Prostate gland (tissue), 2 donors: Measurements from ENCODE around the gene CD151.

Source experiments
- CTCF ChIP-seq, 4 experiments: fragments of 200-600 bp in 2 of 4; fragments of 450-650 bp in 2 of 4; sonication (generic) in 2 of 4; IDR thresholded peaks; 1 replicate in 3 of 4; 2 replicates in 1 of 4; pipeline ENCODE4 v1.5.1; 2016 to 2019; ENCODE audit warnings: antibody characterized with exemption in 4 of 4, mild to moderate bottlenecking in 2 of 4, moderate library complexity in 2 of 4
- POLR2A ChIP-seq: fragments of 450-650 bp; IDR thresholded peaks from one replicate; pipeline ENCODE4 v1.6.1; 2016; ENCODE audit warnings: antibody characterized with exemption, mild to moderate bottlenecking
- POLR2AphosphoS5 ChIP-seq: sonication (generic); formaldehyde crosslinking; IDR thresholded peaks from one replicate; pipeline ENCODE4 v1.6.1; 2017; ENCODE audit warnings: antibody characterized with exemption

- TF ChIP-seq POLR2A (peak; percentile 84), CTCF (IDR thresholded peaks at IDR 0.05) (peak in 2 of 4 experiments; percentile 19 to 34), POLR2AphosphoS5 (peak; percentile 76)
Measured at GRCh38 chr11:842370-843002, 9.7 kb downstream of the CD151 start, which contains the start of the genes POLR2L and TSPAN4.
